WTC11 (cell line): ENCODE measurements around the gene MTSS2. TPM values are rescaled to one million over a fixed set of nuclear protein-coding genes. Genes with fewer than 3 reads are reported as not detected.
A peak's percentile ranks its signal among the peaks of the same experiment; 100 is the strongest.

Source experiments
- ATAC-seq: fragments of 200-7000 bp; cut with Tn5 transposase; 2 replicates; pipeline ENCODE4 v1.10.0; 2021; ENCODE audit warnings: mild to moderate bottlenecking, moderate library complexity
- CTCF ChIA-PET: fragments of 300-600 bp; sonication (Branson Sonifier 250); formaldehyde crosslinking; loops from one replicate; lab custom pipeline; 2021; ENCODE audit warnings: antibody characterized with exemption; lab: Charles Lee
- POLR2A ChIA-PET: fragments of 350-600 bp; sonication (Branson Sonifier 250); formaldehyde crosslinking; loops from one replicate; lab custom pipeline; 2021; ENCODE audit warnings: antibody characterized with exemption; lab: Charles Lee
- DNase-seq: peaks from one replicate; pipeline ENCODE4 v3.0.0; 2021; ENCODE audit warnings: low spot score
- H3K27ac Mint-ChIP-seq: 2 replicates; pipeline ENCODE4 v1.8.0; 2021; ENCODE audit warnings: mixed read lengths
- H3K27me3 Mint-ChIP-seq: 2 replicates; pipeline ENCODE4 v1.8.0; 2021; ENCODE audit warnings: low read depth, mild to moderate bottlenecking, moderate library complexity, mixed read lengths
- H3K36me3 Mint-ChIP-seq: 2 replicates; pipeline ENCODE4 v1.8.0; 2021; ENCODE audit warnings: mixed read lengths
- H3K4me1 Mint-ChIP-seq: 2 replicates; pipeline ENCODE4 v1.8.0; 2022; ENCODE audit warnings: mixed read lengths
- H3K4me3 Mint-ChIP-seq: 2 replicates; pipeline ENCODE4 v1.8.0; 2021; ENCODE audit warnings: mild to moderate bottlenecking, moderate library complexity, mixed read lengths
- H3K9me3 Mint-ChIP-seq: 2 replicates; pipeline ENCODE4 v1.8.0; 2021; ENCODE audit warnings: mixed read lengths
- FOXJ3 ChIP-seq: sonication (generic); formaldehyde crosslinking; IDR thresholded peaks from 2 replicates; pipeline ENCODE4 v1.9.0; 2021; ENCODE audit warnings: missing genetic modification reagents, mild to moderate bottlenecking, borderline replicate concordance
- GABPB1 ChIP-seq: sonication (generic); formaldehyde crosslinking; IDR thresholded peaks from 2 replicates; pipeline ENCODE4 v1.8.1; 2023; ENCODE audit warnings: mild to moderate bottlenecking, missing genetic modification reagents
- GTF2I ChIP-seq: fragments of 250-450 bp; sonication (Bioruptor Pico); conservative IDR thresholded peaks from 2 replicates; pipeline ENCODE4 v1.4.0; 2021; ENCODE audit warnings: mild to moderate bottlenecking
- KAT7 ChIP-seq: sonication (generic); formaldehyde crosslinking; IDR thresholded peaks from 2 replicates; pipeline ENCODE4 v1.8.1; 2023; ENCODE audit warnings: missing genetic modification reagents, mild to moderate bottlenecking, borderline replicate concordance
- MAX ChIP-seq: sonication (generic); formaldehyde crosslinking; IDR thresholded peaks from 2 replicates; pipeline ENCODE4 v1.8.0; 2022; ENCODE audit warnings: mild to moderate bottlenecking, missing genetic modification reagents
- MXD4 ChIP-seq: fragments of 250-450 bp; sonication (Bioruptor Pico); IDR thresholded peaks from 2 replicates; pipeline ENCODE4 v1.8.0; 2021; ENCODE audit warnings: mild to moderate bottlenecking, moderate library complexity, borderline replicate concordance
- MYBL2 ChIP-seq: sonication (generic); formaldehyde crosslinking; IDR thresholded peaks from 2 replicates; pipeline ENCODE4 v1.8.1; 2023; ENCODE audit warnings: mild to moderate bottlenecking, moderate library complexity, missing genetic modification reagents
- NR2C2 ChIP-seq: sonication (generic); formaldehyde crosslinking; IDR thresholded peaks from 2 replicates; pipeline ENCODE4 v1.8.0; 2022; ENCODE audit warnings: mild to moderate bottlenecking, missing genetic modification reagents
- NR3C1 ChIP-seq: sonication (generic); formaldehyde crosslinking; conservative IDR thresholded peaks from 2 replicates; pipeline ENCODE4 v1.8.1; 2023; ENCODE audit warnings: low read depth, mild to moderate bottlenecking, missing genetic modification reagents
- PREB ChIP-seq: sonication (generic); formaldehyde crosslinking; IDR thresholded peaks from 2 replicates; pipeline ENCODE4 v1.8.1; 2022; ENCODE audit warnings: mild to moderate bottlenecking, missing genetic modification reagents, moderate library complexity, borderline replicate concordance
- SMAD3 ChIP-seq: sonication (generic); formaldehyde crosslinking; IDR thresholded peaks from 2 replicates; pipeline ENCODE4 v1.8.0; 2022; ENCODE audit warnings: missing genetic modification reagents, mild to moderate bottlenecking, borderline replicate concordance
- SOX15 ChIP-seq: fragments of 250-450 bp; sonication (Bioruptor Pico); IDR thresholded peaks from 2 replicates; pipeline ENCODE4 v1.9.0; 2021; ENCODE audit warnings: mild to moderate bottlenecking
- SP1 ChIP-seq: sonication (generic); formaldehyde crosslinking; conservative IDR thresholded peaks from 2 replicates; pipeline ENCODE4 v1.8.1; 2022; ENCODE audit warnings: missing genetic modification reagents
- TEAD1 ChIP-seq: sonication (generic); formaldehyde crosslinking; IDR thresholded peaks from 2 replicates; pipeline ENCODE4 v1.8.0; 2022; ENCODE audit warnings: mild to moderate bottlenecking, missing genetic modification reagents
- TEAD4 ChIP-seq: sonication (generic); formaldehyde crosslinking; IDR thresholded peaks from 2 replicates; pipeline ENCODE4 v1.8.0; 2022; ENCODE audit warnings: mild to moderate bottlenecking, missing genetic modification reagents
- TP53 ChIP-seq: sonication (generic); formaldehyde crosslinking; IDR thresholded peaks from 2 replicates; pipeline ENCODE4 v1.8.1; 2023; ENCODE audit warnings: mild to moderate bottlenecking, missing genetic modification reagents
- ZNF232 ChIP-seq: sonication (generic); formaldehyde crosslinking; IDR thresholded peaks from 2 replicates; pipeline ENCODE4 v1.8.0; 2022; ENCODE audit warnings: mild to moderate bottlenecking, missing genetic modification reagents
- ZNF416 ChIP-seq: fragments of 250-450 bp; sonication (Bioruptor Pico); IDR thresholded peaks from 2 replicates; pipeline ENCODE4 v1.9.0; 2021; ENCODE audit warnings: mild to moderate bottlenecking, inconsistent platforms
- ZSCAN18 ChIP-seq: fragments of 250-450 bp; sonication (Bioruptor Pico); IDR thresholded peaks from 2 replicates; pipeline ENCODE4 v2.1.2; 2022; ENCODE audit warnings: mild to moderate bottlenecking, moderate library complexity
- total RNA-seq: library from RNA; stranded (reverse); gene quantifications from 3 replicates; pipeline ENCODE4 v1.2.3, GENCODE V29; 2021
- TF ChIP-seq, protein P1 (sequence below): sonication (generic); formaldehyde crosslinking; IDR thresholded peaks from 2 replicates; pipeline ENCODE4 v1.8.0; 2023; ENCODE audit warnings: missing genetic modification reagents, mild to moderate bottlenecking, borderline replicate concordance

MTSS2 gene
- total RNA-seq, 1 experiment from 2014 or later = 28.3 TPM

GRCh38 chr16:70681382-70682238, 4.2 kb downstream of the MTSS2 start:
- ATAC-seq = no peak
- no peak for TF ChIP-seq FOXJ3 (CRISPR knock-in tag)
- TF ChIP-seq KAT7 (CRISPR knock-in tag) = no peak
- TF ChIP-seq GABPB1 = peak; percentile 94
- TF ChIP-seq, all 79 proteins: peak for 1
- no peak overlapping the region for H3K27ac Mint-ChIP-seq
- CTCF ChIA-PET = interaction anchor here (1.2 to 9.8 kb wide), 6 partner anchors 22 to 89 kb away, joined by 3 to 142 read pairs (median 11); no protein-coding TSS in a partner anchor
- DNase-seq = no peak
- POLR2A ChIA-PET = no interaction called here
- H3K4me3 Mint-ChIP-seq = no peak overlapping the region
- peaks cover 6% of the 10 kb centered on the region for H3K4me1 Mint-ChIP-seq
- no peaks in the 10 kb centered on the region for H3K9me3 Mint-ChIP-seq
- no peaks in the 10 kb centered on the region for H3K27me3 Mint-ChIP-seq
- H3K36me3 Mint-ChIP-seq = no peaks in the 10 kb centered on the region

GRCh38 chr16:70680495-70681381, 5.1 kb downstream of the MTSS2 start:
- POLR2A ChIA-PET = no interaction called here
- H3K4me1 Mint-ChIP-seq = peaks cover 3% of the 10 kb centered on the region; the same call in 1 of the 2 replicates
- no peaks in the 10 kb centered on the region for H3K27me3 Mint-ChIP-seq
- H3K36me3 Mint-ChIP-seq = peaks cover 1% of the 10 kb centered on the region; the same call in 1 of the 2 replicates
- no peak overlapping the region for H3K27ac Mint-ChIP-seq
- no peak for TF ChIP-seq MXD4
- 0 out of 2 replicates have a peak, but pooled peaks have one; percentile 63 for TF ChIP-seq GTF2I (CRISPR knock-in tag)
- TF ChIP-seq, all 79 proteins: peak for 1
- Mint-ChIP-seq H3K4me3 (no peak overlapping the region), H3K9me3 (no peaks in the 10 kb centered on the region)
- ATAC-seq = no peak
- DNase-seq = no peak
- CTCF ChIA-PET = interaction anchor here (0.5 to 9.8 kb wide), 23 partner anchors 8 to 1702 kb away, joined by 3 to 142 read pairs (median 6); no protein-coding TSS in a partner anchor

DNA sequence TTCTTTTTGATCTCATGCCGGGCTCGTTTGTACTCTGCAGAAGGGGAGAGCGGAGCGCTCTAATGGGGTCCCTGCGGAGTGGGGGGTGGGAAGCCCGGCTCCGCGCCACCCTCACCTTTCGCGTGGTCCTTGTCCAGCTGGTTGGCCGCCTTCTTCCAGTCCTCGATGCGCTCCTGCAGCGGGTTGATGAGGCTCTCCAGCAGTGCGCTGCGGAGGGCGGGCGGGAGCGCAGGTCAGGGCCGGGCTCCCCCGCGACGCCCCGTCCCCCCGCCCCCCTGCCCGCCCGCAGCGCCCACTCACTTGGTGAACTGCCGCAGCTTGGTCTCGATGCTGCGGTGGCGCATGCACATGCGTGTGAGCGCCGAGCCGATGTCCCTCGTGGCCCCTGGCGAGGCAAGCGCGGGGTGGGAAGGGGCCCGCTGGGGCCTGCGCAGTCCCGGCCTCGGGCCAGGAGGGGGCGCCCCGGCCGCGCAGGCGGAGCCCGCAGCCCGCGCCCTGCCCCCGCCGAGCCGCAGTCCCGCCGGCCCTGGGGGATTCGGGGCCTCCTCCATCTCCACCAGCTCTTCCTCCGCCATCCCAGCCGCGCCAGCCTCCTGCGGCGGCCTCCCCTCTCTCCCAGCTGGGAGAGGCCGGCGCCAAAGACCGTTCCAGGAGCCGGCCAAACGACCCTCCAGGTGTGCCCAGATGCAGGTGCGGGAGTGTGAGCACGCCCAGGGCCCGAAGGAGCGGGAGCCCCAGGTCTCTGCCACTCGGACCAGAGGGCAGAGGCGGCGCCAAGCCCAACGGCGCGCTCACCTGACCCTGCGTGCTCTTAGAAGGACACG, 6.0 kb downstream of the MTSS2 start:
- ATAC-seq (peak; percentile 79), DNase-seq (peak; percentile 72)
- Mint-ChIP-seq H3K36me3 (peaks cover 4% of the 10 kb centered on the region; the same call in 1 of the 2 replicates), H3K27me3 (no peaks in the 10 kb centered on the region), H3K4me3 (no peak overlapping the region), H3K27ac (no peak overlapping the region), H3K9me3 (no peaks in the 10 kb centered on the region), H3K4me1 (peaks cover 3% of the 10 kb centered on the region; the same call in 1 of the 2 replicates)
- POLR2A ChIA-PET = no interaction called here
- CTCF ChIA-PET = interaction anchor here (0.5 to 9.8 kb wide), 27 partner anchors 8 to 1701 kb away, joined by 3 to 142 read pairs (median 5); no protein-coding TSS in a partner anchor
- peak; percentile 8; the same call in 1 of the 2 replicates for TF ChIP-seq ZNF416 (CRISPR knock-in tag)
- TF ChIP-seq SP1 (CRISPR knock-in tag) = 0 out of 2 replicates have a peak, but pooled peaks have one; percentile 36
- no peak for TF ChIP-seq NR3C1
- TF ChIP-seq, protein P1, sequence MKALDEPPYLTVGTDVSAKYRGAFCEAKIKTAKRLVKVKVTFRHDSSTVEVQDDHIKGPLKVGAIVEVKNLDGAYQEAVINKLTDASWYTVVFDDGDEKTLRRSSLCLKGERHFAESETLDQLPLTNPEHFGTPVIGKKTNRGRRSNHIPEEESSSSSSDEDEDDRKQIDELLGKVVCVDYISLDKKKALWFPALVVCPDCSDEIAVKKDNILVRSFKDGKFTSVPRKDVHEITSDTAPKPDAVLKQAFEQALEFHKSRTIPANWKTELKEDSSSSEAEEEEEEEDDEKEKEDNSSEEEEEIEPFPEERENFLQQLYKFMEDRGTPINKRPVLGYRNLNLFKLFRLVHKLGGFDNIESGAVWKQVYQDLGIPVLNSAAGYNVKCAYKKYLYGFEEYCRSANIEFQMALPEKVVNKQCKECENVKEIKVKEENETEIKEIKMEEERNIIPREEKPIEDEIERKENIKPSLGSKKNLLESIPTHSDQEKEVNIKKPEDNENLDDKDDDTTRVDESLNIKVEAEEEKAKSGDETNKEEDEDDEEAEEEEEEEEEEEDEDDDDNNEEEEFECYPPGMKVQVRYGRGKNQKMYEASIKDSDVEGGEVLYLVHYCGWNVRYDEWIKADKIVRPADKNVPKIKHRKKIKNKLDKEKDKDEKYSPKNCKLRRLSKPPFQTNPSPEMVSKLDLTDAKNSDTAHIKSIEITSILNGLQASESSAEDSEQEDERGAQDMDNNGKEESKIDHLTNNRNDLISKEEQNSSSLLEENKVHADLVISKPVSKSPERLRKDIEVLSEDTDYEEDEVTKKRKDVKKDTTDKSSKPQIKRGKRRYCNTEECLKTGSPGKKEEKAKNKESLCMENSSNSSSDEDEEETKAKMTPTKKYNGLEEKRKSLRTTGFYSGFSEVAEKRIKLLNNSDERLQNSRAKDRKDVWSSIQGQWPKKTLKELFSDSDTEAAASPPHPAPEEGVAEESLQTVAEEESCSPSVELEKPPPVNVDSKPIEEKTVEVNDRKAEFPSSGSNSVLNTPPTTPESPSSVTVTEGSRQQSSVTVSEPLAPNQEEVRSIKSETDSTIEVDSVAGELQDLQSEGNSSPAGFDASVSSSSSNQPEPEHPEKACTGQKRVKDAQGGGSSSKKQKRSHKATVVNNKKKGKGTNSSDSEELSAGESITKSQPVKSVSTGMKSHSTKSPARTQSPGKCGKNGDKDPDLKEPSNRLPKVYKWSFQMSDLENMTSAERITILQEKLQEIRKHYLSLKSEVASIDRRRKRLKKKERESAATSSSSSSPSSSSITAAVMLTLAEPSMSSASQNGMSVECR = no peak
- no peak for TF ChIP-seq TEAD1 (CRISPR knock-in tag)
- no peak for TF ChIP-seq KAT7 (CRISPR knock-in tag)
- TF ChIP-seq TEAD4 (CRISPR knock-in tag) = no peak
- TF ChIP-seq MAX (CRISPR knock-in tag) = no peak
- no peak for TF ChIP-seq SMAD3 (CRISPR knock-in tag)
- TF ChIP-seq ZSCAN18 = 0 out of 2 replicates have a peak, but pooled peaks have one; percentile 51
- no peak for TF ChIP-seq NR2C2 (CRISPR knock-in tag)
- no peak for TF ChIP-seq PREB (CRISPR knock-in tag)
- TF ChIP-seq MYBL2 = no peak
- TF ChIP-seq SOX15 (CRISPR knock-in tag) = no peak
- TF ChIP-seq TP53 = no peak; the same call in 1 of the 2 replicates
- no peak for TF ChIP-seq ZNF232 (CRISPR knock-in tag)
